ENCODE measurements around the gene WDFY3.
A peak's percentile ranks its signal among the peaks of the same experiment; 100 is the strongest.

The WDFY3 gene

GRCh38 chr4:84877051-84877833 is 89.2 kb downstream of the WDFY3 start:
- TF ChIP-seq Cebpa-rat (IDR thresholded peaks at IDR 0.05): no peak

DNA sequence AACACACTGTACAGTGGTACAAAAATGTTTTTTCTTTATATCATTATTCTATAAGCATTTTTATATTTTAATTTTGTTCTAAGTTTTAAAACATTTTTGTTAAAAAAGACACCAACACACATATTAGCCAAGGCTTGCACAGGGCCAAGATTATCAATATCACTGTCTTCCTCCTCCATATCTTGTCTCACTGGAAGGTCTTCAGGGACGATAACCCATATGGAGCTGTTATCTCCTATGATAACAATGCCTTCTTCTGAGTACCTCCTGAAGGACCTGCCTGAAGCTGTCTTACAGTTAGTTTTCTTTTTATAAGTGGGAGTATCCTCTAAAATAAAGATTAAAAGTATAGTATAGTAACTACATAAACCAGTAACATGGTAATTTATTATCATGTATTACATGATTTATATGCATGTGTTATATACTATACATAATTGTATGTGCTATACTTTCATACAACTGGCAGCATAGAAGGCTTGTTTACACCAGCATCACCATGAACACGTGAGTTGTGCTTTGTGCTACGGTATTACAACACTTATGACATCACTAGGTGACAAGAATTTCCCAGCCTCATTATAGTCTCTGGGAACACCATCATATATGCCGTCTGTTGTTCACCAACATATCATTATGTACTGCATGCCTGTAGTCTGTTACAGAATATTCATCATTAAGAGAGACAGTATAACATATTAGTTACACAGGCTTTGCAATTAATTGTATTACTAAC is 90.7 kb downstream of the WDFY3 start:
- Histone ChIP-seq H3K4me2 (no peak overlapping the region), H4K20me1 (peaks cover 0 to 88% (median 0%) of the 10 kb centered on the region in 11 experiments; a peak in 10 of 22 replicates), H3K4me3 (no peak overlapping the region), H3K27me3 (no peaks in the 10 kb centered on the region), H3K9me3 (replicated peaks in 1 of 11) (no peaks in the 10 kb centered on the region), H3K4me1 (peaks cover 0 to 50% (median 0%) of the 10 kb centered on the region in 10 experiments; a peak in 6 of 20 replicates), H3K27ac (no peak overlapping the region), H3K9ac (no peak overlapping the region), H3K36me3 (peaks cover 0 to 79% (median 6%) of the 10 kb centered on the region in 11 experiments; a peak in 15 of 22 replicates)
- TF ChIP-seq Cebpa-rat (IDR thresholded peaks at IDR 0.05): no peak

More at GRCh38 chr4:84877051-84877833, 89.2 kb downstream of the WDFY3 start:
- H3K36me3 ChIP-seq: peaks cover 0 to 81% (median 8%) of the 10 kb centered on the region in 11 experiments; a peak in 15 of 22 replicates
- no peak overlapping the region for H3K9ac ChIP-seq
- no peak overlapping the region for H3K4me2 ChIP-seq
- H3K4me1 ChIP-seq: peaks cover 0 to 36% (median 0%) of the 10 kb centered on the region in 10 experiments; a peak in 6 of 20 replicates
- peaks cover 0 to 85% (median 0%) of the 10 kb centered on the region in 11 experiments; a peak in 7 of 22 replicates for H4K20me1 ChIP-seq
- no peak overlapping the region for H3K4me3 ChIP-seq
- no peaks in the 10 kb centered on the region for H3K27me3 ChIP-seq
- H3K27ac ChIP-seq: peak overlapping the region in 3 of 11 experiments; percentile 76 to 80 (median 76); a peak in 5 of 22 replicates
- H3K9me3 ChIP-seq (replicated peaks in 1 of 11): no peaks in the 10 kb centered on the region

- H3K27ac ChIP-seq: no peak overlapping the region
- TF ChIP-seq Cebpa-rat (IDR thresholded peaks at IDR 0.05): no peak
- H3K36me3 ChIP-seq: peaks cover 0 to 83% (median 5%) of the 10 kb centered on the region in 11 experiments; a peak in 14 of 22 replicates
- H3K4me3 ChIP-seq: no peak overlapping the region
- no peak overlapping the region for H3K9ac ChIP-seq
- H3K4me1 ChIP-seq: peaks cover 0 to 51% (median 0%) of the 10 kb centered on the region in 10 experiments; a peak in 6 of 20 replicates
- peaks cover 0 to 94% (median 8%) of the 10 kb centered on the region in 11 experiments; a peak in 12 of 22 replicates for H4K20me1 ChIP-seq
- no peaks in the 10 kb centered on the region for H3K9me3 ChIP-seq (replicated peaks in 1 of 11)
- no peak overlapping the region for H3K4me2 ChIP-seq
- no peaks in the 10 kb centered on the region for H3K27me3 ChIP-seq
Measured at GRCh38 chr4:84874619-84875018, 91.9 kb downstream of the WDFY3 start.

GRCh38 chr4:84870398-84871163 is 95.9 kb downstream of the WDFY3 start:
- peaks cover 0 to 97% (median 12%) of the 10 kb centered on the region in 11 experiments; a peak in 13 of 22 replicates for H4K20me1 ChIP-seq
- H3K36me3 ChIP-seq: peaks cover 0 to 85% (median 4%) of the 10 kb centered on the region in 11 experiments; a peak in 12 of 22 replicates
- H3K27me3 ChIP-seq: no peaks in the 10 kb centered on the region
- 0 out of 22 replicates have a peak, but pooled peaks cover 0 to 4% (median 0%) of the 10 kb centered on the region in 11 experiments for H3K9me3 ChIP-seq (replicated peaks in 1 of 11)
- H3K4me1 ChIP-seq: peaks cover 0 to 24% (median 0%) of the 10 kb centered on the region in 10 experiments; a peak in 5 of 20 replicates
- H3K9ac ChIP-seq: no peak overlapping the region
- peak overlapping the region in 2 of 11 experiments; percentile 5 to 30; a peak in 1 of 22 replicates for H3K27ac ChIP-seq
- TF ChIP-seq Cebpa-rat (IDR thresholded peaks at IDR 0.05): no peak
- peak overlapping the region in 2 of 11 experiments; percentile 4 to 14; a peak in 2 of 22 replicates for H3K4me2 ChIP-seq
- no peak overlapping the region for H3K4me3 ChIP-seq

DNA sequence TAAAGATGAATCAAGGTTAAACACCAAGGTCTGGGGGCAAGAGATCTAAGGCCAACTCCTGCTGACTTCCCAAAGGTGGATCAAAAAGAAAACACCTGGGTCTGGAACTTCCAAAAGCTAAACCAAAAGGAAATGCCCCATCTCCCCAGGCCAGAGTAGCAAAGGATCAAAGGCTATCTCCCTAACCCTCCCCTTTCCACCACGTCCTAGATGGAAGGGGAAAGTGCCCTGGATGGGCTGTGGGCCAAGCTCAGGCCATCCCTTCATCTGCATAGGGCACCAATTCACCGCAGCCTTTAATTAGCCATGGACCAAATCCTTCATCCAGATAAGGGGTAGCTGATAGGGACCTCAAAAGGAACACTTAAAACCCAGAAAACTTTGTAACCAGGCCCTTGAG is 100.2 kb downstream of the WDFY3 start:
- Histone ChIP-seq H3K9me3 (replicated peaks in 1 of 11) (0 out of 22 replicates have a peak, but pooled peaks cover 0 to 7% (median 0%) of the 10 kb centered on the region in 11 experiments), H3K4me3 (no peak overlapping the region), H3K9ac (no peak overlapping the region), H3K4me1 (peaks cover 0 to 13% (median 0%) of the 10 kb centered on the region in 10 experiments; a peak in 5 of 20 replicates), H3K27me3 (no peaks in the 10 kb centered on the region), H3K27ac (no peak overlapping the region), H3K36me3 (peaks cover 0 to 93% (median 0%) of the 10 kb centered on the region in 11 experiments; a peak in 8 of 22 replicates), H3K4me2 (no peak overlapping the region), H4K20me1 (peaks cover 0 to 99% (median 16%) of the 10 kb centered on the region in 11 experiments; a peak in 16 of 22 replicates)
- TF ChIP-seq Cebpa-rat (IDR thresholded peaks at IDR 0.05): no peak

DNA sequence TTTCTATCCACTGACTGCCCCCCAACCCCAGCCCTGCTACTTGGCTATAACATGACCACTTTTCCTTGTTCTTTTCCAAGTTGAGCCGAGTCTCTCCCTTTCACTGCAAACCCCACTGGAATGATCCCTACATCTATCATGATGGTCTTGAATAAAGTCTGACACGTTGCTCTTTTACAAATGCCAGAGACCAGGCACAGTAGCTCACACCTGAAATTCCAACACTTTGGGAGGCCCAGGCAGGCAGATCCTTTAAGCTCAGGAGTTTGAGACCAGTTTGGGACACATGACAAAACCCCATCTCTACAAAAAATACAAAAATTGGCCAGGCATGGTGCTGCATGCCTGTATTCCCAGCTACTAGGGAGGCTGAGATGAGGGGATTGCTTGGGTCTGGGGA is 100.9 kb downstream of the WDFY3 start:
- Histone ChIP-seq H3K4me3 (no peak overlapping the region), H3K36me3 (peaks cover 0 to 91% (median 5%) of the 10 kb centered on the region in 11 experiments; a peak in 14 of 22 replicates)

GRCh38 chr4:84862064-84862463 is 104.4 kb downstream of the WDFY3 start:
- no peak overlapping the region for H3K27ac ChIP-seq
- no peak overlapping the region for H3K4me2 ChIP-seq
- no peak for TF ChIP-seq Cebpa-rat (IDR thresholded peaks at IDR 0.05)
- H3K4me3 ChIP-seq: no peak overlapping the region
- H3K4me1 ChIP-seq: no peaks in the 10 kb centered on the region
- H4K20me1 ChIP-seq: peaks cover 0 to 98% (median 11%) of the 10 kb centered on the region in 11 experiments; a peak in 13 of 22 replicates
- H3K27me3 ChIP-seq: no peaks in the 10 kb centered on the region
- H3K36me3 ChIP-seq: peaks cover 17 to 95% (median 36%) of the 10 kb centered on the region in 11 experiments; a peak in 20 of 22 replicates
- H3K9ac ChIP-seq: no peak overlapping the region
- 0 out of 22 replicates have a peak, but pooled peaks cover 0 to 7% (median 0%) of the 10 kb centered on the region in 11 experiments for H3K9me3 ChIP-seq (replicated peaks in 1 of 11)

More for the DNA sequence above, 100.9 kb downstream of the WDFY3 start:
- no peak overlapping the region for H3K4me2 ChIP-seq
- TF ChIP-seq Cebpa-rat (IDR thresholded peaks at IDR 0.05): no peak
- H3K9me3 ChIP-seq (replicated peaks in 1 of 11): 0 out of 22 replicates have a peak, but pooled peaks cover 0 to 7% (median 0%) of the 10 kb centered on the region in 11 experiments
- H3K27ac ChIP-seq: no peak overlapping the region
- H3K9ac ChIP-seq: no peak overlapping the region
- H3K27me3 ChIP-seq: no peaks in the 10 kb centered on the region
- H4K20me1 ChIP-seq: peaks cover 0 to 98% (median 16%) of the 10 kb centered on the region in 11 experiments; a peak in 16 of 22 replicates
- peaks cover 0 to 6% (median 0%) of the 10 kb centered on the region in 10 experiments; a peak in 5 of 20 replicates for H3K4me1 ChIP-seq

- H3K27me3 ChIP-seq: no peaks in the 10 kb centered on the region
- no peak overlapping the region for H3K27ac ChIP-seq
- H3K4me1 ChIP-seq: no peaks in the 10 kb centered on the region
- TF ChIP-seq Cebpa-rat (IDR thresholded peaks at IDR 0.05): no peak
- peaks cover 0 to 98% (median 12%) of the 10 kb centered on the region in 11 experiments; a peak in 10 of 22 replicates for H4K20me1 ChIP-seq
- H3K4me2 ChIP-seq: no peak overlapping the region
- H3K36me3 ChIP-seq: peaks cover 22 to 93% (median 50%) of the 10 kb centered on the region in 11 experiments
- H3K9me3 ChIP-seq (replicated peaks in 1 of 11): no peaks in the 10 kb centered on the region
- H3K9ac ChIP-seq: no peak overlapping the region
- no peak overlapping the region for H3K4me3 ChIP-seq
Measured at GRCh38 chr4:84857296-84857695, 109.2 kb downstream of the WDFY3 start.
